VCaP (cell line): ENCODE data around the gene TRMT1.

ENCODE experiments used
- H3K27ac ChIP-seq: fragments of 450-650 bp; 2 replicates; pipeline ENCODE4 v1.5.1; 2017
- TF ChIP-seq, protein P1 (sequence below): fragments of 450-650 bp; conservative IDR thresholded peaks from 2 replicates; pipeline ENCODE4 v1.5.1; 2017; ENCODE audit warnings: mild to moderate bottlenecking, moderate library complexity

The TRMT1 gene

GRCh38 chr19:13101590-13102415 is 14.7 kb downstream of the TRMT1 start:
- TF ChIP-seq, protein P1, sequence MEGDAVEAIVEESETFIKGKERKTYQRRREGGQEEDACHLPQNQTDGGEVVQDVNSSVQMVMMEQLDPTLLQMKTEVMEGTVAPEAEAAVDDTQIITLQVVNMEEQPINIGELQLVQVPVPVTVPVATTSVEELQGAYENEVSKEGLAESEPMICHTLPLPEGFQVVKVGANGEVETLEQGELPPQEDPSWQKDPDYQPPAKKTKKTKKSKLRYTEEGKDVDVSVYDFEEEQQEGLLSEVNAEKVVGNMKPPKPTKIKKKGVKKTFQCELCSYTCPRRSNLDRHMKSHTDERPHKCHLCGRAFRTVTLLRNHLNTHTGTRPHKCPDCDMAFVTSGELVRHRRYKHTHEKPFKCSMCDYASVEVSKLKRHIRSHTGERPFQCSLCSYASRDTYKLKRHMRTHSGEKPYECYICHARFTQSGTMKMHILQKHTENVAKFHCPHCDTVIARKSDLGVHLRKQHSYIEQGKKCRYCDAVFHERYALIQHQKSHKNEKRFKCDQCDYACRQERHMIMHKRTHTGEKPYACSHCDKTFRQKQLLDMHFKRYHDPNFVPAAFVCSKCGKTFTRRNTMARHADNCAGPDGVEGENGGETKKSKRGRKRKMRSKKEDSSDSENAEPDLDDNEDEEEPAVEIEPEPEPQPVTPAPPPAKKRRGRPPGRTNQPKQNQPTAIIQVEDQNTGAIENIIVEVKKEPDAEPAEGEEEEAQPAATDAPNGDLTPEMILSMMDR, result no peak
- peak overlapping the region; percentile 78 for H3K27ac ChIP-seq

GRCh38 chr19:13100841-13101589 is 15.5 kb downstream of the TRMT1 start:
- TF ChIP-seq, protein P1, result no peak
- peak overlapping the region; percentile 78; the same call in 1 of the 2 replicates for H3K27ac ChIP-seq

- H3K27ac ChIP-seq, result peak overlapping the region; percentile 85
- TF ChIP-seq, protein P1, result no peak
These were observed 16.4 kb downstream of the TRMT1 start for GRCh38 chr19:13100031-13100588.

DNA sequence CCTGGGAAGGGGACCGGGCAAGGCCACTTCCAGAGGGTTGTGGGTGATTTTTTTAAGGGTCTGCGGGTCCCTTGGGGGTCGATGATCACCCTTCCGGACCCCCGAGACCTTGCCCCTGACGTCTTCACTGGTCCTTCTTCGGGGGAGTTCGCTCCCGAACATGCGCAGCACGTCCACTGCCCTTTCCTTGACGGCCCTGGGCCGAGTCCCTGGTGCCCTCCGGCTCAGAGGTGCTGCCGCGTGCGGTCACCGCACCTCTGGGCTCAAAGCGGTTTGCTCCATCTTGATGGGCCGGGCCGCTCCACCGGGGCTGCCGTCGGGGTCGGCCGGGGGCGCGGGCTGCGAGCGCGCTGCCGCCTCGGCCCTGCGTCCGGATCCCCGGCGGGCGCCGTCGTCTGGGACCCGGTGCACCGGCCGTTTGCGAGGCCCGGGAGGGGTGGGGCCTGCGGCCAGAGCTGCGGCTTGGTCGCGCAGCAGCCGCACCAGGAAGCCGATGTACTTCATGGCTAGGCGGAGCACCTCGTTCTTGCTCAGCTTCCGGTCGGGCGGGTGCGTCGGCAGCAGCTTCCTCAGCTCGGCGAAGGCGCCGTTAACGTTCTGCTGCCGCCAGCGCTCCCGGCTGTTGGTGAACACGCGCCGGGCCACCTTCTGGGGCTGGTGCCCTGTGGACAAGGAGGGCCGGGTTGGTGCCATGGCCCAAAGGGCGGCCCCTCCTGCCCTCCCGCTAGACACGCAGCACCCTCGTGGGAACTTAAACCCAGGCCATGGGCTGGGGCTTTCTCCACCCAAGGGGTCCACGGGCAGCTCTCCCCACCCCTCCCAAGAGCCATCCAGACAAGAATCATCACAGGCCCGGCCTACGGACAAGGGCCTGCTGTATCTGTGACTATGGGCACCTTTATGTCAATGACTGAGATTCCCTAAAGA is 17.2 kb downstream of the TRMT1 start:
- TF ChIP-seq, protein P1, result no peak
- peak overlapping the region; percentile 85 for H3K27ac ChIP-seq

DNA sequence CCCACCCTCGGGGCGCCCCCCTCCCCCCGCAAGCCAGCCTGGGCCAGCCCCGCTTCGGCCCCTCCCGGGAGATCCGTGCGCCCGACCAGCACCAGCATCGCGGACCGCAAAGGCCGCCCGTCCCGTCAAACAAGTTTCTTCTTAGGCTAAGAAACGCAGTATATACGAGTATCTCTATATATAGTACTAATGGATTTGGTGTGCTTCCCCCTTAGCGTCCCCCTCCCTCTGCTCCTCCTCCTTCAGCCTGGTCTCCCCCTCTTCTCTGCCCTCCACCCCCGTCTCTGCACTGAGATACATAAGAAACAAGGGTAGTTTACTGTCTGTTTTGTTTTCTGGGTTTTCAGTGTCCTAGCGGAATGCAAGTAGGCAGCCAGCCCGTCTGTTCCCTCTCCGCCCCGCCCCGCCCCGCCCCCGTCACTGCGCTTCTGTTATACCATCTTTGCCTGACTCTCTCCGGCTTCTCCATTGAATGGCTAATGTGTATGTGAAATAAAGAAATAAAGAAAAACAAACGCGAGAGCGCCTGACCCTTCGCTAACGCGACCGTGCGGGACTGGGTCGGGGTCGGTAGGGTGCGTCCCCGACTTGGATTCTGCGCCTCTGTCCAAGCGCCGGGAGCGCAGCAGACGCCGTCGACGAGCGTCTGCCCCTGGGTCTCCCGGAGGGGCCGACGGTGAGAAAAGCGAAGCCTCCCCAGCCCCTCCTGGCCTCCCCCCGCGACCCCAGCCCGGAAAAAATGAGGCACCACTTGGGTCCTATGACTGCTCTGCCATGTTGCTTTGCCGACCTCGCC is 18.1 kb downstream of the TRMT1 start:
- TF ChIP-seq, protein P1, result no peak
- peak overlapping the region; percentile 85 for H3K27ac ChIP-seq

DNA sequence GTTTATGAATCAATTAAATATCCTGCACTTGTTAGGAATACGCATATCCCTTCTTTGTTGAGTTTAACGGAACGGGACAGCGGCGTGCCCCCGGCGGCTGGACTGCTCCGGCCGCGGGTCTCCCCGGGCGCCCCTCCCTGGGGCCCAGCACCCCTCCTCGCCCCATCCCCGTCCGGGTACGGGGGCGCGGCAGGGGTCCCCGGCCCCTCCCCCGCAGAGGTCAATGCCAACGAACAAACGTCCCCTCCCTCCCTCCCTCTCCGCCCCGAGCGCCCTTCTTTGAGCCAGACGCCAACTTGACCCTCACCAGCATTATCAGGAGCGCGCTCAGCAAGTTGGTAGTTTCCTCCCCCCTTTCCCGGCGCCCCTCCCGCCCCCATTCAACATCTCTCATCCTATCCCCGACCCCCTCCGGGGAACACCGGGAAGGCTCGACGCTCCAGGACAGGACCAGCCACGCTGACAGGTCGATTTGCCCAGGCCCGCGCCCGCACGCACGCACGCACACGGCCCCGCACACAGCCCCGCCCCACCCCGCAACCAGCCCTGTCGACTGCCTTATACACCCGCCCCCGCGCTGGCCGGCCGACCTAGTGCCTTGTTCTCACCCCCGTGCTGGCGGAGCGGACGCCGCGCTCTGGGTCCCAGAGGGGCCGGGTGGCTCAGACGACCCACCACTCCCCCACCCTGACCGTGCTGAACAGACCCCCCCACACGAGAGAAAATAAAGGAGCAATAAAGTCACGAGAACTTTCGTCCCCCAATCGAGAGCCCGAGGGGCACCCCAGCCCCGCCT is 18.9 kb downstream of the TRMT1 start:
- peak overlapping the region; percentile 85 for H3K27ac ChIP-seq
- TF ChIP-seq, protein P1, result no peak
